Endodermal cell (in vitro differentiated cells): Measurements from ENCODE around the gene PPP1R14D. TPM values are rescaled to one million over a fixed set of nuclear protein-coding genes. Genes with fewer than 3 reads are reported as not detected.

Source experiments
- DNase-seq: peaks from one replicate; pipeline ENCODE4 v3.0.0-alpha.2; 2017
- H3K27ac ChIP-seq: 2 replicates; pipeline ENCODE4 v1.5.1; 2013; ENCODE audit warnings: mild to moderate bottlenecking, low read depth, low read length, moderate library complexity
- H3K27me3 ChIP-seq: 2 replicates; pipeline ENCODE4 v1.6.1; 2013; ENCODE audit warnings: mild to moderate bottlenecking, low read length, moderate library complexity; ENCODE audit not compliant: insufficient read depth, control insufficient read depth, poor library complexity, severe bottlenecking
- H3K36me3 ChIP-seq: 2 replicates; pipeline ENCODE4 v1.7.0; 2013; ENCODE audit warnings: mild to moderate bottlenecking, low read length, moderate library complexity; ENCODE audit not compliant: control insufficient read depth, insufficient read depth
- H3K4me1 ChIP-seq: one replicate; pipeline ENCODE4 v1.7.0; 2013; ENCODE audit warnings: low read length; ENCODE audit not compliant: control insufficient read depth, insufficient read depth
- H3K4me3 ChIP-seq: 2 replicates; pipeline ENCODE4 v1.5.1; 2013; ENCODE audit warnings: mild to moderate bottlenecking, low read length, moderate library complexity
- H3K9ac ChIP-seq: 2 replicates; pipeline ENCODE4 v1.6.1; 2013; ENCODE audit warnings: mild to moderate bottlenecking, low read length, moderate library complexity; ENCODE audit not compliant: poor library complexity, severe bottlenecking; ENCODE audit errors: extremely low read depth
- H3K9me3 ChIP-seq: 2 replicates; pipeline ENCODE4 v1.6.1; 2013; ENCODE audit warnings: mild to moderate bottlenecking, low read length, moderate library complexity; ENCODE audit not compliant: control insufficient read depth
- H3K27ac Mint-ChIP-seq: 2 replicates; pipeline ENCODE4 v1.8.0; 2020; ENCODE audit warnings: mixed read lengths
- H3K27me3 Mint-ChIP-seq: 2 replicates; pipeline ENCODE4 v1.8.0; 2021; ENCODE audit warnings: mild to moderate bottlenecking, mixed read lengths; ENCODE audit not compliant: insufficient read depth
- H3K36me3 Mint-ChIP-seq: 2 replicates; pipeline ENCODE4 v1.8.0; 2020; ENCODE audit warnings: low read depth, mixed read lengths
- H3K4me1 Mint-ChIP-seq: 2 replicates; pipeline ENCODE4 v1.8.0; 2020; ENCODE audit warnings: mixed read lengths
- H3K4me3 Mint-ChIP-seq: 2 replicates; pipeline ENCODE4 v1.8.0; 2020; ENCODE audit warnings: mild to moderate bottlenecking, moderate library complexity, mixed read lengths
- H3K9me3 Mint-ChIP-seq: 2 replicates; pipeline ENCODE4 v1.8.0; 2020; ENCODE audit warnings: mild to moderate bottlenecking, mixed read lengths
- CTCF ChIP-seq: fragments of 200-600 bp; sonication (generic); conservative IDR thresholded peaks from 2 replicates; pipeline ENCODE4 v1.5.0; 2021; ENCODE audit warnings: antibody characterized with exemption, mild to moderate bottlenecking
- WGBS, 2 experiments: methylation state at CpG; one replicate each; pipeline versions ENCODE4 v1.1.5 to v1.1.7; 2013; ENCODE audit warnings: missing lambda C conversion rate in 2 of 2, mixed read lengths in 1 of 2; ENCODE audit not compliant: insufficient coverage in 1 of 2, insufficient read length in 1 of 2; 5-methylcytosine and 5-hydroxymethylcytosine counted together
- total RNA-seq, 2 donors: library from RNA; stranded (reverse); fragmentation: NEBNext Ultra II Directional in 1 of 2; extraction: Animal tissue kit (Norgen Biotek cat#: 25700) in 1 of 2; gene quantifications; 2 replicates in 1 of 2; 3 replicates in 1 of 2; pipeline ENCODE4 v1.2.1, GENCODE V29; 2021

PPP1R14D gene
- total RNA-seq, 2 donors from 2014 or later: not detected

GRCh38 chr15:40856746-40857145 is 28.2 kb upstream of the PPP1R14D start:
- no peak overlapping the region for H3K27ac Mint-ChIP-seq

GRCh38 chr15:40855706-40856234 is 27.3 kb upstream of the PPP1R14D start:
- WGBS, 2 experiments: 89 to 90% methylated on average over 2 to 13 of the region's 13 CpGs
- TF ChIP-seq CTCF: no peak
- H3K27me3 ChIP-seq: no peaks in the 10 kb centered on the region
- Mint-ChIP-seq H3K9me3 (no peaks in the 10 kb centered on the region), H3K4me3 (no peak overlapping the region), H3K4me1 (peaks cover 4% of the 10 kb centered on the region), H3K36me3 (peaks cover 45% of the 10 kb centered on the region), H3K27ac (no peak overlapping the region), H3K27me3 (no peaks in the 10 kb centered on the region)
- no peak overlapping the region for H3K4me3 ChIP-seq
- no peak overlapping the region for H3K9ac ChIP-seq
- no peak overlapping the region for H3K27ac ChIP-seq
- peaks cover 23% of the 10 kb centered on the region for H3K36me3 ChIP-seq
- H3K9me3 ChIP-seq: no peaks in the 10 kb centered on the region
- H3K4me1 ChIP-seq: no peaks in the 10 kb centered on the region
- no peak for DNase-seq

More at GRCh38 chr15:40856746-40857145, 28.2 kb upstream of the PPP1R14D start:
- Mint-ChIP-seq H3K36me3 (peaks cover 39% of the 10 kb centered on the region), H3K9me3 (no peaks in the 10 kb centered on the region), H3K4me3 (no peak overlapping the region), H3K4me1 (peaks cover 4% of the 10 kb centered on the region), H3K27me3 (no peaks in the 10 kb centered on the region)
- DNase-seq: no peak
- Histone ChIP-seq H3K36me3 (peaks cover 23% of the 10 kb centered on the region), H3K4me1 (no peaks in the 10 kb centered on the region), H3K4me3 (no peak overlapping the region), H3K27ac (no peak overlapping the region), H3K27me3 (no peaks in the 10 kb centered on the region), H3K9me3 (no peaks in the 10 kb centered on the region), H3K9ac (no peak overlapping the region)
- WGBS, 2 experiments: 90% methylated on average over 8 of the region's 8 CpGs; no CpG with 5 or more reads in 1 of the 2 experiments
- TF ChIP-seq CTCF: no peak

GRCh38 chr15:40854161-40854560 is 25.7 kb upstream of the PPP1R14D start:
- no peak for TF ChIP-seq CTCF
- 93% methylated on average over 10 of the region's 10 CpGs; no CpG with 5 or more reads in 1 of the 2 experiments for WGBS, 2 experiments
- Mint-ChIP-seq H3K27me3 (no peaks in the 10 kb centered on the region), H3K4me3 (no peak overlapping the region), H3K36me3 (peaks cover 57% of the 10 kb centered on the region), H3K4me1 (peaks cover 4% of the 10 kb centered on the region), H3K27ac (no peak overlapping the region), H3K9me3 (no peaks in the 10 kb centered on the region)
- DNase-seq: no peak
- Histone ChIP-seq H3K27me3 (no peaks in the 10 kb centered on the region), H3K4me1 (no peaks in the 10 kb centered on the region), H3K27ac (no peak overlapping the region), H3K9ac (no peak overlapping the region), H3K36me3 (peaks cover 23% of the 10 kb centered on the region), H3K4me3 (no peak overlapping the region), H3K9me3 (no peaks in the 10 kb centered on the region)
